ENCODE results near the gene SYTL1. TPM values are rescaled to one million over a fixed set of nuclear protein-coding genes. Genes with fewer than 3 reads are reported as not detected.
A peak's percentile ranks its signal among the peaks of the same experiment; 100 is the strongest.

The SYTL1 gene
- total RNA-seq, 2 experiments from 2014 or later = 27.3 to 30.4 TPM

DNA sequence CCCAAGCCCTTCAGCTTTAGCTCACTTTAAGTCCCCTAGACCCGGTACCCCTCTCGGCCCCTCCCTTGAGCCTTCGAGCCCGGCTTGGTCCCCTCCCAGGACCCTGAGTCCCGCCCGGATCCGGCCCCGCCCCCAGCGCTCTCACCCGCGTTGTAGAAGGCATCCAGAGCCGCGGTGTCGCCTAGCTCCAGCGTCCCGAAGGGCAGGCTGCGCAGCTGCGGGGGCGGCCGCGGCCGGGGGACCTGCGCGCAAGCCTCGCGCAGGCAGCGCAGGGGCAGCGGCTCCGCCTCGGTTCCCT lies 24.2 kb downstream of the SYTL1 start:
- intact Hi-C loops (cut with micrococcal nuclease) = no loop called here
- Mint-ChIP-seq H3K36me3 (no peaks in the 10 kb centered on the region), H3K4me1 (ENCODE audit: low read depth) (peaks cover 18% of the 10 kb centered on the region), H3K27ac (peak overlapping the region; percentile 66), H3K27me3 (no peaks in the 10 kb centered on the region), H3K9me3 (no peaks in the 10 kb centered on the region), H3K4me3 (peak overlapping the region; percentile 85)
- peak; percentile 88 for DNase-seq
- CTCF ChIA-PET = interaction anchor here (1.0 to 2.5 kb wide), 19 partner anchors 9 to 320 kb away, joined by 3 to 53 read pairs (median 7); partner anchors contain the start of genes AHDC1, CD164L2, FCN3 and SYTL1
- POLR2A ChIA-PET = interaction anchor here (0.8 to 2.5 kb wide), 5 partner anchors 9 to 43 kb away, joined by 3 to 11 read pairs (median 5); partner anchors contain the start of gene SYTL1

DNA sequence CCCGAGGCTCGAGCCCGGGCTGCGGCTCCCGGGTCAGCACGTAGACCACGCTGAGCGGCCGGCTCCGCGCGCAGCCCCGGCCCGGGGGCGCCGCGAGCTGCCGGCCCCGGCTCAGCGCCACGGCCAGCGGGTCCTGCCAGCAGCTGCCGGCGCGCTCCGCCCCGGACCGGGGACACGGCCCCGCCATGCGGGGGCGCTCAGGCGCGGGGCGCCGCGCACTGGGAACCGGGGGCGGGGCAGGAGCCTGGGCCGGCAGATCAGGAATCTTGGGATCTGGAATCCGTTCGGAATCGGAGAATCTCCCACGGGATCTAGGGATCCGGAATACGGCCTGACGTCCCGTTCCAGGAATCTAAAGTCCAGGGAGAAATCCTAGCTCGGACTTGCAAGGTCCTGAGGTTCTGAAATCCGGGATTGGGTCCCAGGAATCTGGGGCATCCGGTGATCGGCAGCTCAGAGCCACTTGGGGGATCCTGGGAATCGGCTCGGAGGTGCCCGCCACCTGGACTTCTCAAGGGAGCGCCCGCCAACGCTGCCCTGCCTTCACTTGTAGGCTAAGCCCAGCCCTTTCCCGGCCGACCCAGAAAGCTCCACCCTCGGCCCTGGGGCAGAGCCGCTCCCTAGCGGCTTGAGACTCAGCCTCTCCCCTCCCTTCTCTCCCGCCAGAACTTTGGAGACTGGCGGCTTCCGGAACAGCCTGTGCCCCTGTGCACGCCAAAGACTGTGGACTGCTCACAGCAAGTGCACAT lies 24.8 kb downstream of the SYTL1 start, which contains the start of gene MAP3K6:
Gene MAP3K6 (minus strand): TSS at position 551 of the 749 bp plus-strand sequence. CDS start 364 bp downstream, at position 187.
- POLR2A ChIA-PET = interaction anchor here (0.5 to 2.5 kb wide), 4 partner anchors 10 to 104 kb away, joined by 4 to 11 read pairs (median 5); partner anchors contain the start of gene SYTL1
- DNase-seq = peak; percentile 77
- peak within 1 kb of the TSS; percentile 66 for H3K27ac Mint-ChIP-seq
- H3K4me1 Mint-ChIP-seq (ENCODE audit: low read depth) = peaks cover 18% of the 10 kb centered on the region
- CTCF ChIA-PET = interaction anchor here (0.7 to 2.5 kb wide), 24 partner anchors 8 to 321 kb away, joined by 3 to 53 read pairs (median 4); partner anchors contain the start of genes AHDC1, CD164L2, FCN3 and SYTL1
- H3K9me3 Mint-ChIP-seq = no peaks in the 10 kb centered on the region
- intact Hi-C loops (cut with micrococcal nuclease) = no loop called here
- H3K4me3 Mint-ChIP-seq = peak within 1 kb of the TSS; percentile 85
- no peaks in the 10 kb centered on the region for H3K27me3 Mint-ChIP-seq
- no peaks in the 10 kb centered on the region for H3K36me3 Mint-ChIP-seq

DNA sequence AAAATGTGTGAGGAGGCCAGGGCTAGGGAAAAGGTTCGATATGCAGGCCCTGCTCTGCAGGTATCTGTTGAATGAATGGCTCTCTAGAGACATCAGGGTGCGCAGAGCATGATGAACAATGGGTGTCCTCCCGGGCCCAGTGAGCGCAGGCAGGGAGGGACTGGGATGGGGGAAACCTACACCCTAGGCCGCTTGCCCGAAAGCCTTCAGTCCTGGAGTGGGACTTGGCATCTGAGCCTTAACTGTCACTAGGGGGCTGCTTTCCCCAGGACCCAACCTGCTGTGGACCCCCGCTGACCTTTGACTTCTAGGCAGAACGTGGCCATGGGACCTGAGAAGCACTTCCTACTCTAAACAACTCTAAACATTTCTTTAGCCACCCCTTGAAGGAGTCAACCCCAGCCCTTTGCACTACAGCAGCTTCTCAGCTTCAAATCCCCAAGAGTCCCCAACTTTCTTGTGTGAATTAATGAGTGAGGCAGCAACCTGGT lies 25.4 kb downstream of the SYTL1 start:
- Mint-ChIP-seq H3K27me3 (no peaks in the 10 kb centered on the region), H3K27ac (peak overlapping the region; percentile 11), H3K4me1 (ENCODE audit: low read depth) (peaks cover 18% of the 10 kb centered on the region), H3K36me3 (no peaks in the 10 kb centered on the region), H3K4me3 (peak overlapping the region; percentile 55), H3K9me3 (no peaks in the 10 kb centered on the region)
- no peak for DNase-seq
- intact Hi-C loops (cut with micrococcal nuclease) = no loop called here
- ChIA-PET CTCF (interaction anchor here (0.7 to 4.1 kb wide), 19 partner anchors 8 to 240 kb away, joined by 3 to 53 read pairs (median 6); partner anchors contain the start of genes AHDC1, FCN3 and SYTL1), POLR2A (interaction anchor here (0.5 to 2.5 kb wide), 2 partner anchors 10 to 104 kb away, joined by 4 to 11 read pairs; no protein-coding TSS in a partner anchor)

DNA sequence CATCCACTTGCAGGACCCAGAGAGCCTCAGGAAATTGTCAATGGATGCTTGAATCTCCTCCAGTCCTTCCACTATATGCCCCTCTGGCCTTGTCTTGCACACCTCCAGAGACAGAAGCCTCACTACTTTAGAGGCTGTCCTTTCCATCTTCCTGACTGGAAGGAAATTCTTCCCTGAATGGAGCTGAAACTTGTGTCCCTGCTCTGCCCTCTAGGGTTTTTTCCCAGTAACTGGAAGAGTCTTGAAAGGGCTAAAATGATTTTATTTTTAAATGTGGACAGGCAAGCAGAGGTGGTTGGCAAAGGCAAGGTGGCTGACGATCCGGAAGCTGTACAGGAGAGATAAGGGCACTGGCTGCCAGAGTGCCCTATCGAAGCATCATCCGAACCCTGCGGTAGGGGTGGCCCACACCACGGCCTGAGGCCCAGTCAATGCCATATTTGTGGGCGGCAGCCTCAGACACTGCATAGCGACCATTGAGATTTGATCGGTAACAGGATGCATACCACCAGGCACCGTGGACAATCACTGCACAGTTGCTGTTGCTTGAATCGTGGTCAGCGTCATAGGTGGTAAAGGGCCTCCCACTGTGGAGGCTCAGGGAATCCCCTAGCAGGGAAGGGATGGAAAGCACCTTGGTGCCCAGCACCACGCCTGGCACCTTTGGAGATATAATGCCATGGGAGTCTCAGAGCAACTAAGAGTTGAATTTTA lies 27.2 kb downstream of the SYTL1 start:
- intact Hi-C loops (cut with micrococcal nuclease) = no loop called here
- H3K9me3 Mint-ChIP-seq = no peaks in the 10 kb centered on the region
- H3K27me3 Mint-ChIP-seq = no peaks in the 10 kb centered on the region
- no peak for DNase-seq
- no peak overlapping the region for H3K27ac Mint-ChIP-seq
- no peak overlapping the region for H3K4me3 Mint-ChIP-seq
- POLR2A ChIA-PET = no interaction called here
- peaks cover 17% of the 10 kb centered on the region for H3K4me1 Mint-ChIP-seq (ENCODE audit: low read depth)
- H3K36me3 Mint-ChIP-seq = no peaks in the 10 kb centered on the region
- CTCF ChIA-PET = interaction anchor here (1.1 to 4.1 kb wide), 3 partner anchors 12 to 300 kb away, joined by 3 to 23 read pairs (median 5); no protein-coding TSS in a partner anchor

DNA sequence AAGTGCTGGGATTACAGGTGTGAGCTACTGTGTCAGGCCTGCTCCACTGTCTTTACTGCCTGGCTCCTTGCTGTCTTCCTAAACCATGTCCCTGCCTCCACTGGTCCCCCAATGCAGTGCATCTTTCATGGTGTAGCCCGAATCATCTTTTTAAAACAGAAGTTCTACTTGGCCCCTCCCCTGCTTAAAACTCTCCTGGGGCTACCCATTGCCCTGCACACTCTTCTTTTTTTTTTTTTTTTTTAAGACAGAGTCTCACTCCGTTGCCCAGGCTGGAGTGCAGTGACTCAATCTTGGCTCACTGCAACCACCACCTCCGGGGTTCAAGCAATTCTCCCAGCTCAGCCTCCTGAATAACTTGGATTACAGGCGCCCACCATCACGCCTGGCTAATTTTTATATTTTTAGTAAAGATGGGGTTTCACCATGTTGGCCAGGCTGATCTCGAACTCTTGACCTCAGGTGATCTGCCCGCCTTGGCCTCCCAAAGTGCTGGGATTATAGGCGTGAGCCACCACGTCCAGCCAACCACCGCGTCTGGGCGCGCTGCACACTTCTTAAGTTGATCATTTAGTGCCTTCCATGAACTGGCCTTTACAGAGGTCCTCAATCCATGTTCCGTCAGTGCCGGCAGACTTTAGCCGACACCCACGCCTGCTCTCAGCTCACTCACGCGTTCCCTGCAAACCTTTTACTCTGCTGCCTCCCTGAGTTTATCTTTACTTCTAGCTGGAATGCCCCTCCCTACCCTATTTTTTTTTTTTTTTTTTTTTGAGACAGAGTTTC lies 30.4 kb downstream of the SYTL1 start:
- H3K27ac Mint-ChIP-seq = no peak overlapping the region
- peaks cover 4% of the 10 kb centered on the region for H3K4me1 Mint-ChIP-seq (ENCODE audit: low read depth)
- CTCF ChIA-PET = interaction anchor here (0.6 to 3.1 kb wide), 6 partner anchors 13 to 76 kb away, joined by 3 to 17 read pairs (median 3); no protein-coding TSS in a partner anchor

DNA sequence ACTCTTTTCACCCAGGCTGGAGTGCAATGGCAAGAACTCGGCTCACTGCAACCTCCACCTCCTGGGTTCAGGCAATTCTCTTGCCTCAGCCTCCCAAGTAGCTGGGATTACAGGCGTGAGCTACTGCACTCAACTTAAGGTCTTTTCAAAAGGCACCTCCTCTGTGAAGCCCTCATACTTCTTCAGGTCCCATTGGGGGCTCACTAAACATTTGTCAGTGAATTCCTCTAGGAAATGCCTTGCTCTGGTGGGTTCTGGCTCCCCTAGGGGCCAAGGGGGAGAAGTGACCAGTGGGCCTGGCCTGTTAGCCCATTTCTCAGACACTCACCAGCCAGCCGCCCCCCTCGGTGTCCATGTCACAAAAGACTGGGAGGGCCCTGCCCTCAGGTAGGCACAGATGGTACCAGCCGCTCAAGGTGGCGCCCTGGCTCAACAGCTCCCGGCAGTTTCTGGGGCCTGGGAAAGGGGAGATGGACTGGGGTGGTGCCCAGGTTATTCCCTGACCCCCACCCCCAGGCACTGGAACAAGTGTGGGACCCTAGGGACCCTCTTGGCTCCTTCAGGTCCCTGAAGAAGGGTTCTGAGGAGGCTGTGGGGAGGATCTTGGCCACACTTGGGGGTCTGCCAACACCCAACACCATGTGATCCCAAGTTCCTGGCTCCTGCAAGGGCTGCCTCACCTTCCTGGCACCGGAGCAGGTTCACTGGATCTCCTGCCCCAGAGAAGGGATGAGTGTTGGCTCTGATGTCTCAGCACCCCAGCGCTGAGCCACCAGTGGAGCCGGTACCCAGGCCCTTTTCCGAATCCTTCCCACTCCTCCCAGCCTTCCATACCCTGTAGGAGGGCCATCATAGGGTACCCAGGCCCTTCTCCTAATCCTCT lies 31.2 kb downstream of the SYTL1 start:
- Mint-ChIP-seq H3K9me3 (no peaks in the 10 kb centered on the region), H3K27me3 (no peaks in the 10 kb centered on the region), H3K4me1 (ENCODE audit: low read depth) (peaks cover 4% of the 10 kb centered on the region), H3K36me3 (no peaks in the 10 kb centered on the region), H3K4me3 (no peak overlapping the region), H3K27ac (no peak overlapping the region)
- ChIA-PET POLR2A (no interaction called here), CTCF (interaction anchor here (1.2 to 3.1 kb wide), 2 partner anchors 40 to 73 kb away, joined by 3 to 17 read pairs; no protein-coding TSS in a partner anchor)
- intact Hi-C loops (cut with micrococcal nuclease) = no loop called here
- DNase-seq = no peak

More for the DNA sequence above, 30.4 kb downstream of the SYTL1 start:
- intact Hi-C loops (cut with micrococcal nuclease) = no loop called here
- Mint-ChIP-seq H3K36me3 (no peaks in the 10 kb centered on the region), H3K4me3 (no peak overlapping the region), H3K27me3 (no peaks in the 10 kb centered on the region), H3K9me3 (no peaks in the 10 kb centered on the region)
- no peak for DNase-seq
- POLR2A ChIA-PET = no interaction called here

DNA sequence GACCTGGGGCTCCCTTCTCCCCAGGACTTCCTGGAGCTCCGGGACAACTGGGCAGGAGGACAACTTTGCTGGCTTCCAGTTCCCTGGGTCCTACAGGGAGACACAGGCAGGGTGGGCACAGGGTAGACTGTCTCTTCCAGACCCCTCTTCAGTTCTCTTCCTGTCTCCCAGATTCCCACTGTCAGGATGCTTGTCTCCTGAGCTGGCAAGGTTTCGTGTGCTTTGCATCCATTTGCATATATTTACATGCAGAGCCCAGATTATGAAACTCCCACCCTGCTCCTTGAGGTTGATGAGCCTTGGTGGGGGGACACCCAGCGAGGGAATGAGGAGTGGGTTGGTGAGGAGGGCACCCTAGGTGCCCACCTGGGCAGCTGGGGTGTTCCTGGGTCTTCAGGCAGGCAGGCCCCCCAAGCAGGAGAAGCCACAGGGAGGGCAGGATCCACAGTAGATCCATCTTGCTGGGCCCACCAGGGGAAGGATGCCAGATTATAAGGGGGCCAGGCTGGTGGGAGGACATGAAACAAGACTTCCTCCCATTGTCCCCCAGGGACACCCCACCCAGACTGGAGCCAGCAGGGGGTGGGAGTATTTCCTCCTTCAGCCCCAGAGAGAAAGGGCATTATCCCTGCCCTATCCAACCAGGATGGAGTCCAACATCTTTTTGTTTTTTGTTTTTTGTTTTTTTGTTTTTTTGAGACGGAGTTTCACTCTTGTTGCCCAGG lies 32.7 kb downstream of the SYTL1 start, which contains the start of gene FCN3:
Gene FCN3 (minus strand): TSS at position 463 of the 725 bp plus-strand sequence. CDS start 6 bp downstream, at position 457.
- Mint-ChIP-seq H3K4me3 (no peak within 1 kb of the TSS), H3K27ac (no peak within 1 kb of the TSS), H3K27me3 (no peaks in the 10 kb centered on the region), H3K4me1 (ENCODE audit: low read depth) (no peaks in the 10 kb centered on the region), H3K36me3 (no peaks in the 10 kb centered on the region), H3K9me3 (no peaks in the 10 kb centered on the region)
- intact Hi-C loops (cut with micrococcal nuclease) = no loop called here
- DNase-seq = no peak
- POLR2A ChIA-PET = no interaction called here
- CTCF ChIA-PET = interaction anchor here (1.3 to 2.8 kb wide), 3 partner anchors 8 to 16 kb away, joined by 4 to 9 read pairs (median 6); partner anchors contain the start of gene MAP3K6

DNA sequence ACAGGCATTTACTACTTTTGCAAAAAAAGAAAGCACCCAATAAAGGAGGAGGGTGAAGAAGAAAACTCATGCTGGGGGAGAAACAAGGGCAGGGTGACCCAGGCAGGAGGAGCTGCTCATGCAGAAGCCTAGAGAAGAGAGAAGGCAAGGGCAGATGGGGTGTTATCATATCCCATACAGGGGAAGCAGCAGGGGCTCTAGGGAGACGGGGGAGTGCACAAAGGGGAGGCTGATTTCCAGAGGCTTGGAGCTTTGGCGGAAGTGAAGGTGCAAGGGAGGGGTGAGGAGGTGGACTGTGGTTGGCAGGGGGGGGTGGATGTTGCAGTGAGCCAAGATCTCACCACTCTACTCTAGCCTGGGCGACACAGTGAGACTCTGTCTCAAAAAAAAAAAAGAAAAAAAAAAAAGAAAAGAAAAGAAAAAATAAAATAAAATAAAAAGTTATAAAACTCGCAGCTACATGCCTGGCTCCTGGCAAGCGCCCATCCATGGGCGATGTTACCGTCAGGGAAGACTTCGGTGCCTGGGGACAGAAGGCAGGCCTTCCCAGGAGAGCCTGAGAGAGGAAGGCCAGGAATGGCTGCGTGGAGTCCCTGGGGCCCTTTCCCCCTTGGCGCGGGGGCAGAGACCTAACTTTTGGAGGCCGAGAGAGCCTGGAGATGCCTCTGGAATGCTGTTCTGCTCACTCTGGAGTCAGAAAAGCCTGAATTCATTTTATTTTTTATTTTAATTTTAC lies 36.1 kb downstream of the SYTL1 start:
- intact Hi-C loops (cut with micrococcal nuclease) = no loop called here
- POLR2A ChIA-PET = no interaction called here
- no peaks in the 10 kb centered on the region for H3K27me3 Mint-ChIP-seq

DNA sequence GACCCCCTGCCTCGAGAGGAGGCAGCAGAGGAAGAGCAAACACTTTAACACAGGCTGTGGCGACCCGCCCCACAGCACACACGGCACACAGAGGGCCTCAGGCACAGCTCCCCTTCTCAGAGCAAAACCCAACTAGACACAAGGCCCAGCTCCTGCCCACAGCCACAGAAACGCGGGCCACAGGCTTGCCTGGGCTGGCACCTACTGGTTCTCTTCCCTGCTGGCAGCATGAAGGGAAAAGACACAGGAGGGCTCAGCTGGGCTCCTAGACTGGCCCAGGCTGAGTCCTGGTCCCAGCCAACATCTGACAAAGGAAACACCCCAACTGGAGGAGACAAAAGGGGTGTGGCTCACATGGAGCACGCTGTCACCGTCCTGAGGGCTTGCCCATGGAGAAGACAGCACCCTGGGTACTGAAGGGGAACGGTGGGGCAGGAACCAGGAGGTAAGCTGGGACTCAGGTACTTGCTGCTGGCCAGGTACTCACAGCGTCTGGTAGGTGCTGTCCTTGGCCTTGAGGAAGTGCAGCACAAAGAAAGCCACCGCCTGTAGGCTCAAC lies 37.8 kb downstream of the SYTL1 start:
- POLR2A ChIA-PET = no interaction called here
- CTCF ChIA-PET = interaction anchor here (1.3 kb wide), 1 partner anchor 82 kb away, joined by 3 read pairs; no protein-coding TSS in a partner anchor
- DNase-seq = no peak
- Mint-ChIP-seq H3K36me3 (no peaks in the 10 kb centered on the region), H3K27me3 (no peaks in the 10 kb centered on the region), H3K4me3 (no peak overlapping the region), H3K27ac (no peak overlapping the region), H3K4me1 (ENCODE audit: low read depth) (no peaks in the 10 kb centered on the region), H3K9me3 (no peaks in the 10 kb centered on the region)
- intact Hi-C loops (cut with micrococcal nuclease) = no loop called here

More for the DNA sequence above, 36.1 kb downstream of the SYTL1 start:
- CTCF ChIA-PET = interaction anchor here (0.8 to 1.5 kb wide), 4 partner anchors 10 to 45 kb away, joined by 3 to 8 read pairs (median 5); partner anchors contain the start of gene MAP3K6
- Mint-ChIP-seq H3K4me3 (no peak overlapping the region), H3K36me3 (no peaks in the 10 kb centered on the region), H3K4me1 (ENCODE audit: low read depth) (no peaks in the 10 kb centered on the region), H3K27ac (no peak overlapping the region), H3K9me3 (no peaks in the 10 kb centered on the region)
- DNase-seq = no peak
